GM12878 (cell line): Measurements from ENCODE around the gene CHPF2. TPM values are rescaled to one million over a fixed set of nuclear protein-coding genes. Genes with fewer than 3 reads are reported as not detected.
A peak's percentile ranks its signal among the peaks of the same experiment; 100 is the strongest.

ENCODE experiments used
- ATAC-seq: fragments of 200-7000 bp; cut with Tn5 transposase; 3 replicates; pipeline ENCODE4 v1.9.1; 2020; ENCODE audit warnings: mild to moderate bottlenecking, moderate library complexity
- BruUV-seq: library from RNA; stranded (reverse); fragments of 400-500 nt; replicated peaks from 2 replicates; lab custom pipeline; 2021; lab: Mats Ljungman, UMichigan
- CTCF ChIA-PET: fragments of 300-600 bp; sonication (Branson Sonifier 250); formaldehyde crosslinking; extraction: SDS; loops from one replicate; lab custom pipeline; 2021; ENCODE audit warnings: inconsistent platforms; lab: Yijun Ruan, JAX
- POLR2A ChIA-PET: fragments of 350-600 bp; formaldehyde crosslinking; extraction: SDS; loops from one replicate; lab custom pipeline; 2021; ENCODE audit warnings: inconsistent platforms; lab: Charles Lee
- RAD21 ChIA-PET: fragments of 300-600 bp; sonication (Branson Sonifier 250); formaldehyde crosslinking; loops from one replicate; lab custom pipeline; 2023; ENCODE audit warnings: antibody characterized with exemption; ENCODE audit not compliant: unreplicated experiment; lab: Charles Lee
- SMC1A ChIA-PET: fragments of 300-600 bp; sonication (Branson Sonifier 250); formaldehyde crosslinking; loops from one replicate; lab custom pipeline; 2023; ENCODE audit not compliant: unreplicated experiment, uncharacterized antibody; lab: Charles Lee
- DNase-seq: peaks from one replicate; pipeline ENCODE4 v3.0.0-alpha.2; 2011; ENCODE audit warnings: low read depth, low spot score
- FAIRE-seq: peaks from 3 replicates; lab custom pipeline; 2011; peaks lifted over from hg19 to GRCh38; lab: Jason Lieb, UNC
- H2AFZ ChIP-seq: 2 replicates; pipeline ENCODE4 v1.6.0; 2011; ENCODE audit warnings: low read depth, low read length, control low read depth; ENCODE audit not compliant: control insufficient read depth
- H3K27ac ChIP-seq: 2 replicates; pipeline ENCODE4 v1.5.1; 2011; ENCODE audit warnings: control low read depth; ENCODE audit not compliant: control insufficient read depth, insufficient read depth
- H3K27me3 ChIP-seq, 2 experiments: replicated peaks in 1 of 2; 2 replicates each; pipeline versions ENCODE4 v1.6.0 to v1.6.1; 2011; ENCODE audit warnings: low read length in 1 of 2; ENCODE audit not compliant: control insufficient read depth in 2 of 2, insufficient read depth in 2 of 2
- H3K36me3 ChIP-seq, 2 experiments: 2 replicates each; pipeline ENCODE4 v1.5.1; 2011; ENCODE audit warnings: low read length in 1 of 2; ENCODE audit not compliant: control insufficient read depth in 2 of 2, insufficient read depth in 2 of 2
- H3K4me1 ChIP-seq: 2 replicates; pipeline ENCODE4 v1.6.1; 2011; ENCODE audit warnings: mild to moderate bottlenecking, low read length, moderate library complexity, mixed read lengths; ENCODE audit not compliant: control insufficient read depth, insufficient read depth
- H3K4me2 ChIP-seq: 2 replicates; pipeline ENCODE4 v1.6.0; 2011; ENCODE audit warnings: control low read depth; ENCODE audit not compliant: control insufficient read depth, insufficient read depth
- H3K4me3 ChIP-seq: fragments of 200-600 bp; sonication (generic); 2 replicates; pipeline ENCODE4 v1.5.1; 2016
- H3K79me2 ChIP-seq: 2 replicates; pipeline ENCODE4 v1.6.0; 2011; ENCODE audit warnings: low read length; ENCODE audit not compliant: control insufficient read depth, insufficient read depth
- H3K9ac ChIP-seq: 2 replicates; pipeline ENCODE4 v1.8.0; 2011; ENCODE audit warnings: low read length, control low read depth, mixed read lengths; ENCODE audit not compliant: control insufficient read depth, insufficient read depth
- H3K9me3 ChIP-seq: replicated peaks from 3 replicates; pipeline ENCODE4 v1.5.1; 2011; ENCODE audit warnings: mild to moderate bottlenecking, low read length; ENCODE audit not compliant: control insufficient read depth, insufficient read depth
- H4K20me1 ChIP-seq: 2 replicates; pipeline ENCODE4 v1.6.0; 2011; ENCODE audit not compliant: control insufficient read depth, insufficient read depth
- MEF2A ChIP-seq: IDR thresholded peaks from 2 replicates; pipeline ENCODE4 v1.6.1; 2011; ENCODE audit warnings: low read depth, mild to moderate bottlenecking, low read length, moderate library complexity; ENCODE audit not compliant: insufficient read depth
- MYC ChIP-seq: IDR thresholded peaks from 2 replicates; pipeline ENCODE4 v1.6.1; 2011; ENCODE audit warnings: mild to moderate bottlenecking, low read length, moderate library complexity, inconsistent platforms; ENCODE audit not compliant: insufficient read depth, insufficient replicate concordance, insufficient read length, severe bottlenecking
- POLR2A ChIP-seq: IDR thresholded peaks from 2 replicates; pipeline ENCODE4 v1.6.1; 2011; ENCODE audit warnings: low read depth, mild to moderate bottlenecking, low read length
- WGBS: methylation state at CpG from one replicate; pipeline ENCODE4 v1.1.6; 2016; ENCODE audit warnings: low lambda C conversion rate; ENCODE audit not compliant: insufficient replicate concordance, insufficient coverage; ENCODE audit errors: missing lambda C conversion rate; 5-methylcytosine and 5-hydroxymethylcytosine counted together
- in situ Hi-C: fragments of 300-500 bp; cut with MboI; formaldehyde crosslinking; loops from 9 replicates; pipeline ENCODE4 v1.14.3; 2018; ENCODE audit warnings: mixed read lengths
- intact Hi-C: fragments of 100-400 bp; cut with micrococcal nuclease; formaldehyde crosslinking; loops from one replicate; pipeline ENCODE4 v1.14.2; 2022; ENCODE audit not compliant: unreplicated experiment
- polyA plus RNA-seq, 11 experiments: library from polyadenylated mRNA; depleted of rRNA in 4 of 11; unstranded in 6 of 11; stranded (reverse) in 5 of 11; fragments of >200 nt; fragmentation: Nextera tagmentation in 4 of 11; fragmentation: Illumina TruSeq in 1 of 11; extraction: Ambion mirVana in 4 of 11; extraction: Trizol in 1 of 11; gene quantifications; 1 replicate in 1 of 11; 2 replicates in 10 of 11; pipeline versions ENCODE4 v1.2.1 to v1.2.3, GENCODE V29; 2011 to 2016; ENCODE audit warnings: inconsistent platforms in 2 of 11, missing spikeins in 2 of 11, low read depth in 1 of 11
- total RNA-seq, 4 experiments: library from RNA; depleted of rRNA in 3 of 4; stranded (reverse); fragments of >200 nt in 3 of 4; fragmentation: Illumina TruSeq in 1 of 4; extraction: Trizol in 1 of 4; gene quantifications; 2 replicates each; pipeline versions ENCODE4 v1.2.1 to v1.2.3, GENCODE V29; 2013 to 2021
- TF ChIP-seq, protein P1 (sequence below): IDR thresholded peaks from 2 replicates; pipeline ENCODE4 v1.6.1; 2012; ENCODE audit warnings: low read depth, low read length, improper control_type of control experiment

CHPF2 gene
- total and polyA plus RNA-seq, 10 of the 15 experiments (the other 5 are each of a cell fraction or from before 2014, with no cell fraction given), result 0.23 to 33.1 (median 11.5) TPM

- Histone ChIP-seq H3K36me3 (peaks cover 0 to 7% of the 10 kb centered on the region in 2 experiments; a peak in 2 of 4 replicates), H4K20me1 (no peaks in the 10 kb centered on the region), H3K4me1 (peaks cover 16% of the 10 kb centered on the region), H3K4me2 (no peak overlapping the region), H2AFZ (no peak overlapping the region), H3K27ac (no peak overlapping the region), H3K79me2 (no peaks in the 10 kb centered on the region), H3K9ac (no peak overlapping the region), H3K27me3 (peaks cover 11 to 17% of the 10 kb centered on the region in 2 experiments), H3K4me3 (no peak overlapping the region), H3K9me3 (no peaks in the 10 kb centered on the region)
- ChIA-PET SMC1A (interaction anchor here (1.6 to 3.4 kb wide), 4 partner anchors 9 to 119 kb away, joined by 9 to 24 read pairs (median 15); partner anchors contain the start of genes ABCF2 and CHPF2), RAD21 (interaction anchor here (1.1 to 2.6 kb wide), 3 partner anchors 15 to 118 kb away, joined by 4 to 17 read pairs (median 16); partner anchors contain the start of gene ABCF2), CTCF (interaction anchor here (0.7 to 5.3 kb wide), 9 partner anchors 9 to 224 kb away, joined by 3 to 56 read pairs (median 19); partner anchors contain the start of genes ABCF2 and CHPF2), POLR2A (interaction anchor here (1.0 to 1.4 kb wide), 2 partner anchors 8 to 15 kb away, joined by 3 to 4 read pairs; partner anchors contain the start of gene ABCF2)
- intact Hi-C loops (loop anchor here (5.0 kb wide), 1 partner anchor 70 kb away; no protein-coding TSS in a partner anchor), in situ Hi-C loops (no loop called here)
- BruUV-seq, result no TSS peak
- DNase-seq (no peak), FAIRE-seq (no peak), ATAC-seq (no peak)
- 72% methylated on average over 18 of the region's 20 CpGs for WGBS
- TF ChIP-seq MYC (no peak), MEF2A (no peak)
Observed at GRCh38 chr7:151242159-151243044, 10.1 kb downstream of the CHPF2 start.

GRCh38 chr7:151243045-151243349, 10.7 kb downstream of the CHPF2 start:
- Histone ChIP-seq H3K27me3 (peaks cover 11 to 20% of the 10 kb centered on the region in 2 experiments), H3K79me2 (no peaks in the 10 kb centered on the region), H3K4me2 (peak overlapping the region; percentile 78), H3K9me3 (no peaks in the 10 kb centered on the region), H4K20me1 (no peaks in the 10 kb centered on the region), H3K4me3 (peak overlapping the region; percentile 53), H3K27ac (no peak overlapping the region), H2AFZ (peak overlapping the region; percentile 54; the same call in 1 of the 2 replicates), H3K36me3 (peaks cover 0 to 3% of the 10 kb centered on the region in 2 experiments; a peak in 2 of 4 replicates), H3K4me1 (peaks cover 16% of the 10 kb centered on the region), H3K9ac (peak overlapping the region; percentile 26; the same call in 1 of the 2 replicates)
- FAIRE-seq, result no peak
- POLR2A ChIA-PET, result interaction anchor here (1.0 to 1.4 kb wide), 2 partner anchors 8 to 16 kb away, joined by 3 to 4 read pairs; partner anchors contain the start of gene ABCF2
- CTCF ChIA-PET, result interaction anchor here (0.7 to 5.3 kb wide), 11 partner anchors 9 to 223 kb away, joined by 3 to 56 read pairs (median 14); partner anchors contain the start of genes ABCF2 and CHPF2
- no peak for ATAC-seq
- no peak for DNase-seq
- RAD21 ChIA-PET, result interaction anchor here (1.1 to 2.6 kb wide), 4 partner anchors 10 to 119 kb away, joined by 4 to 17 read pairs (median 14); partner anchors contain the start of genes ABCF2 and CHPF2
- SMC1A ChIA-PET, result interaction anchor here (1.4 to 3.4 kb wide), 5 partner anchors 9 to 119 kb away, joined by 3 to 24 read pairs (median 10); partner anchors contain the start of genes ABCF2 and CHPF2
- 0 out of 2 replicates have a peak, but pooled peaks have one; percentile 19 for TF ChIP-seq POLR2A
- TF ChIP-seq, protein P1, sequence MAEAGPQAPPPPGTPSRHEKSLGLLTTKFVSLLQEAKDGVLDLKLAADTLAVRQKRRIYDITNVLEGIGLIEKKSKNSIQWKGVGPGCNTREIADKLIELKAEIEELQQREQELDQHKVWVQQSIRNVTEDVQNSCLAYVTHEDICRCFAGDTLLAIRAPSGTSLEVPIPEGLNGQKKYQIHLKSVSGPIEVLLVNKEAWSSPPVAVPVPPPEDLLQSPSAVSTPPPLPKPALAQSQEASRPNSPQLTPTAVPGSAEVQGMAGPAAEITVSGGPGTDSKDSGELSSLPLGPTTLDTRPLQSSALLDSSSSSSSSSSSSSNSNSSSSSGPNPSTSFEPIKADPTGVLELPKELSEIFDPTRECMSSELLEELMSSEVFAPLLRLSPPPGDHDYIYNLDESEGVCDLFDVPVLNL, result no peak
- TF ChIP-seq, all 136 proteins: peak for 1
- in situ Hi-C loops (no loop called here), intact Hi-C loops (loop anchor here (5.0 kb wide), 1 partner anchor 71 kb away; no protein-coding TSS in a partner anchor)
- BruUV-seq, result no TSS peak
- WGBS, result 22% methylated on average over 2 of the region's 2 CpGs
